Neural cell (in vitro differentiated cells): ENCODE data around the gene MYOZ2. TPM values are rescaled to one million over a fixed set of nuclear protein-coding genes. Genes with fewer than 3 reads are reported as not detected.

Experiments used
- H2AFZ ChIP-seq: fragments of 200-600, 300-800 bp; sonication (generic), shearing (Covaris generic); 2 replicates; pipeline ENCODE4 v1.6.0; 2014; ENCODE audit warnings: low read depth, mild to moderate bottlenecking, antibody characterized with exemption, low read length, moderate library complexity
- H3F3A ChIP-seq: fragments of 200-600 bp; shearing (Covaris generic); 2 replicates; pipeline ENCODE4 v1.6.1; 2016; ENCODE audit warnings: mild to moderate bottlenecking, moderate library complexity, mixed read lengths, antibody characterized with exemption, low read length; ENCODE audit not compliant: insufficient read depth, poor library complexity, severe bottlenecking
- H3K27ac ChIP-seq: fragments of 200-600, 300-800 bp; sonication (generic), shearing (Covaris generic); 2 replicates; pipeline ENCODE4 v1.5.1; 2014; ENCODE audit warnings: mild to moderate bottlenecking, low read length, moderate library complexity
- H3K27me3 ChIP-seq: fragments of 300-800, 200-600 bp; sonication (generic), shearing (Covaris generic); 2 replicates; pipeline ENCODE4 v1.6.0; 2014; ENCODE audit warnings: mild to moderate bottlenecking, low read depth, low read length, moderate library complexity; ENCODE audit not compliant: insufficient read depth
- H3K36me3 ChIP-seq: fragments of 300-800, 200-600 bp; sonication (generic), shearing (Covaris generic); 2 replicates; pipeline ENCODE4 v1.5.1; 2014; ENCODE audit warnings: mild to moderate bottlenecking, antibody characterized with exemption, low read length, moderate library complexity; ENCODE audit not compliant: insufficient read depth
- H3K4me2 ChIP-seq: fragments of 300-800, 200-600 bp; sonication (generic), shearing (Covaris generic); 2 replicates; pipeline ENCODE4 v1.6.0; 2014; ENCODE audit warnings: mild to moderate bottlenecking, low read length
- H3K4me3 ChIP-seq: fragments of 300-800, 200-600 bp; sonication (generic), shearing (Covaris generic); 2 replicates; pipeline ENCODE4 v1.5.1; 2014; ENCODE audit warnings: mild to moderate bottlenecking, low read length, moderate library complexity
- H3K79me2 ChIP-seq: fragments of 200-600 bp; shearing (Covaris generic); replicated peaks from 2 replicates; pipeline ENCODE4 v1.6.0; 2014; ENCODE audit warnings: mild to moderate bottlenecking, low read length, moderate library complexity; ENCODE audit not compliant: insufficient read depth
- H3K9ac ChIP-seq: fragments of 300-800, 200-600 bp; sonication (generic), shearing (Covaris generic); 2 replicates; pipeline ENCODE4 v1.6.1; 2016; ENCODE audit warnings: mild to moderate bottlenecking, low read length, mixed read lengths
- H3K9me2 ChIP-seq: fragments of 200-600 bp; shearing (Covaris generic); 2 replicates; pipeline ENCODE4 v1.6.1; 2016; ENCODE audit warnings: mild to moderate bottlenecking, low read length, mixed read lengths; ENCODE audit not compliant: insufficient read depth
- H3K9me3 ChIP-seq: fragments of 200-600, 300-800 bp; sonication (generic), shearing (Covaris generic); 2 replicates; pipeline ENCODE4 v1.6.1; 2016; ENCODE audit warnings: mild to moderate bottlenecking, mixed run types, low read length, moderate library complexity, mixed read lengths
- H4K20me1 ChIP-seq: fragments of 200-600 bp; shearing (Covaris generic); 2 replicates; pipeline ENCODE4 v1.6.1; 2016; ENCODE audit warnings: mild to moderate bottlenecking, mixed run types; ENCODE audit not compliant: insufficient read depth
- EP300 ChIP-seq: fragments of 450-650 bp; conservative IDR thresholded peaks from 2 replicates; pipeline ENCODE4 v1.6.1; 2014; ENCODE audit warnings: antibody characterized with exemption, mild to moderate bottlenecking, moderate library complexity; ENCODE audit not compliant: poor library complexity, severe bottlenecking
- EZH2 ChIP-seq: fragments of 200-600, 300-800 bp; shearing (Covaris generic), sonication (generic); IDR thresholded peaks from 2 replicates; pipeline ENCODE4 v1.6.1; 2014; ENCODE audit warnings: antibody characterized with exemption, low read length, borderline replicate concordance, mild to moderate bottlenecking; ENCODE audit not compliant: insufficient read depth, poor library complexity, severe bottlenecking
- MXI1 ChIP-seq: fragments of 450-650 bp; conservative IDR thresholded peaks from 2 replicates; pipeline ENCODE4 v1.6.1; 2014; ENCODE audit warnings: antibody characterized with exemption, mild to moderate bottlenecking; ENCODE audit not compliant: poor library complexity, severe bottlenecking
- POLR2AphosphoS5 ChIP-seq: IDR thresholded peaks from 2 replicates; pipeline ENCODE4 v1.6.1; 2012
- RAD21 ChIP-seq: fragments of 450-650 bp; conservative IDR thresholded peaks from 2 replicates; pipeline ENCODE4 v1.6.1; 2014; ENCODE audit warnings: antibody characterized with exemption, mild to moderate bottlenecking, moderate library complexity
- SMC3 ChIP-seq: fragments of 450-650 bp; conservative IDR thresholded peaks from 2 replicates; pipeline ENCODE4 v1.6.1; 2014; ENCODE audit warnings: antibody characterized with exemption, mild to moderate bottlenecking, moderate library complexity; ENCODE audit not compliant: poor library complexity
- TAF1 ChIP-seq: IDR thresholded peaks from 2 replicates; pipeline ENCODE4 v1.6.1; 2012; ENCODE audit warnings: low read depth
- polyA plus RNA-seq: library from polyadenylated mRNA; depleted of rRNA; stranded (reverse); fragments of >200 nt; gene quantifications from 2 replicates; pipeline ENCODE4 v1.2.3, GENCODE V29; 2014
- TF ChIP-seq, protein P1 (sequence below): fragments of 450-650 bp; IDR thresholded peaks from 2 replicates; pipeline ENCODE4 v1.5.1; 2014; ENCODE audit warnings: antibody characterized with exemption, mild to moderate bottlenecking, moderate library complexity; ENCODE audit not compliant: poor library complexity, severe bottlenecking
- TF ChIP-seq, protein P2 (sequence below): IDR thresholded peaks from 2 replicates; pipeline ENCODE4 v1.6.1; 2012; ENCODE audit warnings: borderline replicate concordance

MYOZ2 gene
- polyA plus RNA-seq, 1 donor from 2014 or later = not detected

DNA sequence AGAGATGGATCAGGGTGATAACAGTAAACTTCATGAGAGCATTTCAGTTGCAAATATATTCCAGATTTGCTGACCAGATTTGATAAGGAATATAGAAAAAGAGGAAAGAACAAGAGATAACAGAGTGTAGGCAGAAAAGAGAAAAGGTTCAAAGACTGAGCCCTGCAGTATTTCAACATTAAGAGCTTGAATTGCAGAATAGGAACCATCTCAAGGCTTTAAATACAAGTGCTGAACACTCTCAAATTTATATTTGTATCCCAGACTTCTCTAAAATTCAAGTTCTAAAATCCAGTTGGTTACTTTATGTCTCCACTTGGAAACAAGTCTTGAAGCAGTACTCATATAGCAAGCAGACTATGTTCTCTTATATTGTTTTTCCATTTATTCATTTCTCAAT is 9.7 kb upstream of the MYOZ2 start:
- TF ChIP-seq EZH2 = no peak
- H2AFZ ChIP-seq = no peak overlapping the region
- H3K9me2 ChIP-seq = no peaks in the 10 kb centered on the region
- H3K36me3 ChIP-seq = no peaks in the 10 kb centered on the region
- H3K79me2 ChIP-seq = no peaks in the 10 kb centered on the region
- no peaks in the 10 kb centered on the region for H3K27me3 ChIP-seq
- H3K9ac ChIP-seq = no peak overlapping the region
- H3K4me3 ChIP-seq = no peak overlapping the region
- no peak overlapping the region for H3K4me2 ChIP-seq
- H4K20me1 ChIP-seq = no peaks in the 10 kb centered on the region
- H3K27ac ChIP-seq = no peak overlapping the region
- H3F3A ChIP-seq = no peaks in the 10 kb centered on the region
- H3K9me3 ChIP-seq = no peaks in the 10 kb centered on the region

DNA sequence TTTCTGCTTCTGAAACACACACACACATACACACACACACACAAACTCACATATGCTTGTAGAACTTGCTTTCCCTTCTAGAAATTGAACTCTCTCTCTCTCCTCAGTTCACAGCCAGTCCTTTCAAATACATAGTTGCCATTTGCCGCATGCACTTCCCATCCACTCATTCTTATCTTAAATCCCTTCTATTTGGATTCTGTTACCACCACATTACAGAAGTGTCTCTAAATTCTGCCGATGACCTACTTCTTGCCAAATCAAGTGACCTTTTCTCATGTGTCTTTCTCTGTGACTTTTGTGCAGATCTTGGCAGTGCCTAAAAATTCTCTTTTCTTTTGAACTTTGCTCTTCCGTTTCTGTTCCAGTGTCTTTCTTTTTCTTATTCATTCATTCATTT is 7.5 kb upstream of the MYOZ2 start:
- Histone ChIP-seq H3K79me2 (no peaks in the 10 kb centered on the region), H3K9me3 (no peaks in the 10 kb centered on the region), H3K27ac (no peak overlapping the region), H3F3A (no peaks in the 10 kb centered on the region), H4K20me1 (no peaks in the 10 kb centered on the region), H2AFZ (no peak overlapping the region), H3K36me3 (no peaks in the 10 kb centered on the region), H3K27me3 (no peaks in the 10 kb centered on the region), H3K4me2 (no peak overlapping the region), H3K4me3 (no peak overlapping the region), H3K9ac (no peak overlapping the region), H3K9me2 (no peaks in the 10 kb centered on the region)
- TF ChIP-seq EP300 (no peak), SMC3 (no peak), RAD21 (no peak), TAF1 (no peak), POLR2AphosphoS5 (no peak), EZH2 (no peak), MXI1 (no peak)
- TF ChIP-seq, protein P1, sequence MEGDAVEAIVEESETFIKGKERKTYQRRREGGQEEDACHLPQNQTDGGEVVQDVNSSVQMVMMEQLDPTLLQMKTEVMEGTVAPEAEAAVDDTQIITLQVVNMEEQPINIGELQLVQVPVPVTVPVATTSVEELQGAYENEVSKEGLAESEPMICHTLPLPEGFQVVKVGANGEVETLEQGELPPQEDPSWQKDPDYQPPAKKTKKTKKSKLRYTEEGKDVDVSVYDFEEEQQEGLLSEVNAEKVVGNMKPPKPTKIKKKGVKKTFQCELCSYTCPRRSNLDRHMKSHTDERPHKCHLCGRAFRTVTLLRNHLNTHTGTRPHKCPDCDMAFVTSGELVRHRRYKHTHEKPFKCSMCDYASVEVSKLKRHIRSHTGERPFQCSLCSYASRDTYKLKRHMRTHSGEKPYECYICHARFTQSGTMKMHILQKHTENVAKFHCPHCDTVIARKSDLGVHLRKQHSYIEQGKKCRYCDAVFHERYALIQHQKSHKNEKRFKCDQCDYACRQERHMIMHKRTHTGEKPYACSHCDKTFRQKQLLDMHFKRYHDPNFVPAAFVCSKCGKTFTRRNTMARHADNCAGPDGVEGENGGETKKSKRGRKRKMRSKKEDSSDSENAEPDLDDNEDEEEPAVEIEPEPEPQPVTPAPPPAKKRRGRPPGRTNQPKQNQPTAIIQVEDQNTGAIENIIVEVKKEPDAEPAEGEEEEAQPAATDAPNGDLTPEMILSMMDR = no peak
- TF ChIP-seq, protein P2, sequence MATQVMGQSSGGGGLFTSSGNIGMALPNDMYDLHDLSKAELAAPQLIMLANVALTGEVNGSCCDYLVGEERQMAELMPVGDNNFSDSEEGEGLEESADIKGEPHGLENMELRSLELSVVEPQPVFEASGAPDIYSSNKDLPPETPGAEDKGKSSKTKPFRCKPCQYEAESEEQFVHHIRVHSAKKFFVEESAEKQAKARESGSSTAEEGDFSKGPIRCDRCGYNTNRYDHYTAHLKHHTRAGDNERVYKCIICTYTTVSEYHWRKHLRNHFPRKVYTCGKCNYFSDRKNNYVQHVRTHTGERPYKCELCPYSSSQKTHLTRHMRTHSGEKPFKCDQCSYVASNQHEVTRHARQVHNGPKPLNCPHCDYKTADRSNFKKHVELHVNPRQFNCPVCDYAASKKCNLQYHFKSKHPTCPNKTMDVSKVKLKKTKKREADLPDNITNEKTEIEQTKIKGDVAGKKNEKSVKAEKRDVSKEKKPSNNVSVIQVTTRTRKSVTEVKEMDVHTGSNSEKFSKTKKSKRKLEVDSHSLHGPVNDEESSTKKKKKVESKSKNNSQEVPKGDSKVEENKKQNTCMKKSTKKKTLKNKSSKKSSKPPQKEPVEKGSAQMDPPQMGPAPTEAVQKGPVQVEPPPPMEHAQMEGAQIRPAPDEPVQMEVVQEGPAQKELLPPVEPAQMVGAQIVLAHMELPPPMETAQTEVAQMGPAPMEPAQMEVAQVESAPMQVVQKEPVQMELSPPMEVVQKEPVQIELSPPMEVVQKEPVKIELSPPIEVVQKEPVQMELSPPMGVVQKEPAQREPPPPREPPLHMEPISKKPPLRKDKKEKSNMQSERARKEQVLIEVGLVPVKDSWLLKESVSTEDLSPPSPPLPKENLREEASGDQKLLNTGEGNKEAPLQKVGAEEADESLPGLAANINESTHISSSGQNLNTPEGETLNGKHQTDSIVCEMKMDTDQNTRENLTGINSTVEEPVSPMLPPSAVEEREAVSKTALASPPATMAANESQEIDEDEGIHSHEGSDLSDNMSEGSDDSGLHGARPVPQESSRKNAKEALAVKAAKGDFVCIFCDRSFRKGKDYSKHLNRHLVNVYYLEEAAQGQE = no peak
